GM19193 (cell line): ENCODE results near the gene UBE4B.

Experiments
- POLR2A ChIP-seq: IDR thresholded peaks from 4 replicates; pipeline ENCODE4 v1.6.1; 2011; ENCODE audit not compliant: insufficient read depth, insufficient read length; ENCODE audit errors: extremely low read depth

Gene UBE4B

GRCh38 chr1:10212476-10212875, 179.7 kb downstream of the UBE4B start:
- TF ChIP-seq POLR2A: no peak

GRCh38 chr1:10213186-10213705, 180.5 kb downstream of the UBE4B start:
- TF ChIP-seq POLR2A: no peak

- no peak for TF ChIP-seq POLR2A
Observed at GRCh38 chr1:10216090-10216749, 183.5 kb downstream of the UBE4B start.

GRCh38 chr1:10217748-10218441, 185.1 kb downstream of the UBE4B start:
- TF ChIP-seq POLR2A: no peak

- no peak for TF ChIP-seq POLR2A
Observed at GRCh38 chr1:10220200-10220599, 187.4 kb downstream of the UBE4B start.

- TF ChIP-seq POLR2A: no peak
Observed at GRCh38 chr1:10225573-10225972, 192.8 kb downstream of the UBE4B start.

- no peak for TF ChIP-seq POLR2A
Observed at GRCh38 chr1:10228528-10228927, 195.8 kb downstream of the UBE4B start.

GRCh38 chr1:10229903-10230302, 197.1 kb downstream of the UBE4B start:
- TF ChIP-seq POLR2A: no peak
